T47D (cell line): ENCODE results near the gene ZNF326.

Experiments used
- DNase-seq, 2 experiments: peaks; one replicate each; pipeline versions ENCODE4 v3.0.0 to v3.0.0-alpha.2; 2011 to 2012; ENCODE audit warnings: low read depth in 1 of 2, low spot score in 1 of 2
- JUND ChIP-seq: IDR thresholded peaks from 2 replicates; pipeline ENCODE4 v1.6.1; 2012; ENCODE audit warnings: low read depth
- in situ Hi-C: cut with HindIII; loops from 2 replicates; pipeline ENCODE4 v1.10.0; 2016; ENCODE audit warnings: low sequenced_read_pairs, low pct_unique_long_range_greater_than_20kb

Gene ZNF326, protein sequence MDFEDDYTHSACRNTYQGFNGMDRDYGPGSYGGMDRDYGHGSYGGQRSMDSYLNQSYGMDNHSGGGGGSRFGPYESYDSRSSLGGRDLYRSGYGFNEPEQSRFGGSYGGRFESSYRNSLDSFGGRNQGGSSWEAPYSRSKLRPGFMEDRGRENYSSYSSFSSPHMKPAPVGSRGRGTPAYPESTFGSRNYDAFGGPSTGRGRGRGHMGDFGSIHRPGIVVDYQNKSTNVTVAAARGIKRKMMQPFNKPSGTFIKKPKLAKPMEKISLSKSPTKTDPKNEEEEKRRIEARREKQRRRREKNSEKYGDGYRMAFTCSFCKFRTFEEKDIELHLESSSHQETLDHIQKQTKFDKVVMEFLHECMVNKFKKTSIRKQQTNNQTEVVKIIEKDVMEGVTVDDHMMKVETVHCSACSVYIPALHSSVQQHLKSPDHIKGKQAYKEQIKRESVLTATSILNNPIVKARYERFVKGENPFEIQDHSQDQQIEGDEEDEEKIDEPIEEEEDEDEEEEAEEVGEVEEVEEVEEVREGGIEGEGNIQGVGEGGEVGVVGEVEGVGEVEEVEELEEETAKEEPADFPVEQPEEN

DNA sequence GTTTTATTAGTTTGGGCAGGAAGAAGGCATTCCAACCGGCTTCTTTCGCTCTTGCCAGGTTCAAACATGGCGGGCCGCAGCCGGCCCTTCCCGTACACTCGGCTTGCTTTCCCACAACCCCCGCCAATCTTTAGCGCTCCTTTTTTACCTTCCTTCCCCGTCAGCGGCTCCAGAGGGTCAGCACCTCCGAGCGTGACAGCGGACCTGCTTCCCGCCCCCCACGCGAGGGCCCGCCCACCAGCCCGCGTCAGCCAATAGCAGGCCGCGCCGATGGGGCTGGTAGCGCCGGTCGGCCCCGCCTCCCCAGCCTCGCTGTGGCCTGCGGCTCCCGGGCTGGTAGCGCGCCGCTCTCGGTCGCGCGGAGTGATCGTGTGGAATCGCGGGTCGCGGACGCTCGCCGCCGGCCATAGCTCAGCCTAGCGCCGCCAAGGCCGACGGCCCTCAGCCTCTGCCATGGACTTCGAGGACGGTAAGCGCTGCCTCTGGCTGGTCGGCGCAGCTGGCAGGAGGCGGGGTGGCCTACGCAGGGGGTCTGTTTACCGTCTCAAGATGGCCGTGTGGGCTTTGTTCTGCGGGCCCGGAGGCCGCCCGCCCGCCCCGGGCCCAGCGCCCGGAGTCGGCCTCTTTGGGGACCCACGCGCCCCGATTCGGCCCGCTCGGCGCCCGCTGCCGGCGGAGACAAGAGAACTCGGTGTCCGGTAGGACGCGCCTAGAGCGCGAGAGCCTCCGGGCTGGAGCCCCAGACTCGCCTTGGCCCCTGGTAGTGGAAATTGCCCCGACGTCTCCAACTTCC, at the start of gene ZNF326:
TSS of gene ZNF326 (plus strand) at position 306 of the 793 bp plus-strand sequence. CDS start at position 454, 148 bp downstream.
- peak; percentile 85 to 96 for DNase-seq
- in situ Hi-C loops: no loop called here
- TF ChIP-seq JUND: no peak

DNA sequence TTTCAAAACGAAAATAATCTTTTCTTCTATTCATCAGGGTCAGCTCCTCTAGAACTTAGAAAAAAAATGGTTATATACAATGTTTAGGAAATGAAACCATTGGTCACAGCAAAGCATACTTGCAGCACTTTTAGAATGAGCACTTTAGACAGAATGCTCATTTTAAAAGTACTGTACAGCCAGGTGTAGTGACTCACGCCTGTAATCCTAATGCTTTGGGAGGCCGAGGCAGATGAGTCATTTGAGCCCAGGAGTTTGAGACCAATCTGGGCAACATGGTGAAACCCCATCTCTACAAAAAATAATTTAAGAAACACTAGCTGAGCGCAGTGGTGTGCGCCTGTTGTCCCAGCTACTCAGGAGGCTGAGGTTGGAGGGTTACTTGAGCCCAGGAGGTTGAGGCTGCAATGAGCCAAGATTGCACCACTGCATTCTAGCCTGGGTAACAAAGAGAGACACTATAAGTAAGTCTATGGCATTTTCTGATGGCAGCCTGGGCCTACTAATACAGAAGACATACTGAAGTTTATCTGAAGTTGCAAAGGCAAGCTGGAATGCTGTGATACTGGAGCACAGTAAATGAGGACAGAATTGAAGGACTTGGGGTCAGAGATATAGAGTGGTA, 48.9 kb upstream of the ZNF326 start:
- no peak for TF ChIP-seq JUND
- in situ Hi-C loops: no loop called here
- no peak for DNase-seq

DNA sequence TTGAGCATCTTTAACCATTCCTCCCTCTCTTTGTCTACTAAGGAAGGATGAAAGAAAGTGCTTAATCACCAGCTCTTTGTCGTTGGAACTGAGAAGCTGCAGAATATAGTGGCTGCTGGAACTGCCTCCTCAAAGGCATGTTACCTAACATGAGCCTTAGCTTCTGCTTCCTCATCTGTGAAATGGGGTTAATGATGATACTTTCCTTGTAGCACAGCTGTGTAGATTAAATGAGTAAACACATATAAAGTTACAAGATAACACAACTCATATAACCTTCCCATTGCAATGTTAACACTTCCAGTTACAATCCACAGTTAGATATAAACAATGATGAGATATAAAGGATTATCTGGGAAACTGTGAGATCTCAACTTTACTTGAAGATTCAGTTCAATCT, 48.4 kb upstream of the ZNF326 start:
- DNase-seq: no peak

DNA sequence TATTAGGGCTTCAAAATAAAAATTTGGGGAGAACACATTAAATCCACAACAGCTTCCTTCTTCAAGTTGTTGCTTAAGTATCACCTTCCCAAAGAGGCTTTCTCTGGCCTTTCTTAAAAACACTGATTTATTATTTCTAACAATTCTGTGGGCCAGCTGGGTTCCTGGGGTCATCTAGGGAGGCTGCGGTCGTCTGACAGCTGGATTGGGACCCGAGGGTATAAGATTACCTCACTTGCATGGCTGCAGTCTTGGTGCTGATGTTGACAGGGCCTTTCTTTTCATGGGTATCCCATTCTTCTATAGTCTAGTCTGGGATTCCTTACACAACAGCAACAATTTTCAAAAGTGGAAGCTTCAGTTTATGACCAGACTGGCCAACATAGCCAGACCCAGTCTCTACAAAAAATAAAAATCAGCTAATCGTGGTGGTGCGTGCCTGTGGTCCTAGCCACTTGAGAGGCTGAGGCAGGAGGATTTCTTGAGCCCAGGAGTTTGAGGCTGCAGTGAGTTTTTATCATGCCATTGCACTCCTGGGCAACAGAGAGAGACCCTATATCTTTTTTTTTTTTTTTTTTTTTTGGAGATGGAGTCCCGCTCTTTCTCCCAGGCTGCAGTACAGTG, 46.1 kb upstream of the ZNF326 start:
- DNase-seq: no peak
- in situ Hi-C loops: no loop called here
- TF ChIP-seq JUND: no peak

More for the DNA sequence above, 48.4 kb upstream of the ZNF326 start:
- no peak for TF ChIP-seq JUND
- in situ Hi-C loops: no loop called here

DNA sequence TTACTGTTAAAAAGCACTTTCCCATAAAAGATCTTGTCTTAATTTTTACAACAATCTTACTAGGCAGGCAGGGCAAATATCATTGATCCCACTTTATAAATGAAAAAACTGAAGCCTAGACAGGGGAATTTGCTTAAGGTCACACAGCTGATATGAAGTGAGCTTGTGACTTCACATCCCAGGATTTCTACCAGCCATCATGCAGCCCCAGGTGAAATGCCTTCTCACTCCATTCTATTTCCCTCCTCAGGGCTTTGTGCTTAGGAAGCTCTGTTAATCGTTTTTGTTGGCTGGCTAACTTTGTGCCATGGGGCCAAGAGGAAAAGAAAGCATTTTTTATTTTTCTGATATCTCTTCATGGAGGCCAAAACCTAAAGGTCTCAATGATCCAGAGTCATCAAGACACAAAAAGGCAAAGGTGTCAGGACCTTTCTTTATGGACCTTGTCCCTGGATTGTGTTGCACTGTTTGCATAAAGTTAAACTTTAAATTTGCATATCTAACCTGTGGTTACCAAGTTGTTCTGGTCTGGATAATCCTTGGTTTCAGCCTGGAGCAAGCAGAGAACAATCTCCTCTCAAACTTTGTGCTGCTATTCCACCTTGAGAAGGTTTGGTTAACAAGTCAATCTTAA, 44.8 kb upstream of the ZNF326 start:
- no peak for DNase-seq
- no peak for TF ChIP-seq JUND
- in situ Hi-C loops: no loop called here

DNA sequence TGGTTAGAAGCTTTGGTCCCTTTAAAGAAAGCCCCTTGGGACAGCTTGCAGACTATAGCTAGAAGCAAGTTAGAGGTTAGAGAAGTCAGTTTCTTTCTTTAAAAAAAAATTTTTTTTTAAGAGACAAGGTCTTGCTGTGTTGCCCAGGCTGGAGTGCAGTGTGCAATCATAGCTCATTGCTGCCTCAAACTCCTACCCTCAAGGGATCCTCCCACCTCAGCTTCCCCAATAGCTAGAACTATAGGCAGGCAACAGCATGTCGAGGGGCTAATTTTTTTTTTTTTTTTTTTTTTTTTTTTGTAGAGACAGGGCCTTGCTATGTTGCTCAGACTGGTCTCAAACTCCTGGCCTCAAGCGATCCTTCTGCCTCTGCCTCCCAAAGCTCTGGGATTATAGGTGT, 44.2 kb upstream of the ZNF326 start:
- DNase-seq: no peak
- TF ChIP-seq JUND: no peak
- in situ Hi-C loops: no loop called here

DNA sequence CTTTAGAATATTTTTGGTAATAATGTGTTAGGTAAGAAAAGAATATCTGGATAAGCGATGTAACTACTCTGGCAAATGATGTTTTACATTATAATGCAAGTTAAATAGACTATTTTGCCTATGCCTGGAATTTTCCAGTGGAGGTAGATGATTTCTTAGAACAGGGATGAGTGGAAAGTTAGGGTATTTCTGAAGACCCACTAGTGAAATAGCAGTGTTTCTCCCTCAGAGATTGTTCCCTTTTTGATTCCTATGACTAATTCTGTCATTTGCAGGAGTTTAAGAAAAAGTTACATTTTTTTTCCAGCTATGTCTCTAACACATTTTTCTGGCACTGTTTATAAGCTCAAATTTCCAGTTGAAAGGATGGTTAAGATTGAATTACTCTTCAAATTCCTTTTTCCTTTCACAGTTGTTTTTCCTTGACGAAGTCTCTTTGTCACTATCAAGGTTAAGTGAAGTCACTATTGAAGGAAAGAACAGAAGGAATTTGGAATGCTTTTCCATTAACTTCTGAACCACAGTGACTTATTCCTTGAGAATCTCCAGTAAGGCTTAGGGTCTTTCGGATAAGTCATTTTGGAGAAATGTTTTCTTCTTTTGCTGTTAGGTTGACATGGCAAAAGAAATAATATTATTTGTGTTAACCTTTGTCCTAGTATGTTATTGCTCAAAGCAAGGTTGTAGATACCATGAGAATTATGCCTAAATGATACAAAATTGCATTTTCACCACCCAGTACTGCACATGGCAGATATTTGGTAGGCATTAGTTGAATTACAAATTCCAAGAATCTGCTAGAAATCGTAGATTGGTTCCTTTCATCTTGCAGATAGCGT, 42.9 kb upstream of the ZNF326 start:
- in situ Hi-C loops: no loop called here
- TF ChIP-seq JUND: no peak
- DNase-seq: no peak

DNA sequence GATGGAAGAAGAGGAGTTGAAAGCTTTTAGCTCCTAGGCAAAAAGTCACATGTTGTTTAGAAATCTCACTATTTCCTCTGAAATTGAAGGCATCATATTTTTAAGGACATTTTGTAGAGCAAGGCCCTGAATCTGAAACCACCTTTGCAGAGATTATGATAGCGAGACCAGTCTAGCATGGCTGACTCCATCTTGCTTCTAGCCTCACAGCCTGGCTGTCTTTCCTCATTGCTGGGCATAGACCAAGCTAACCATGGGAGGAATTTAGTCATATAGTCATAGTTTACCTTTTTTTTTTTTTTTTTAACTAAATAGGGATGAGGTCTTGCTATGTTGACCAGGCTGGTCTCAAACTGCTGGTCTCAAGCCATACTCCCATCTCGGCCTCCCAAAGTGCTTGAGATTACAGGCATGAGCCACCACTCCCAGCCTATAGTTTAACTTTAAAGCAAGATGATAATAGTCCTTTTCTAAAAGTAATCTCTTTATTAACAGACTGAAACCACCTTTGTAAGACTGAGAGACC, 42.2 kb upstream of the ZNF326 start:
- in situ Hi-C loops: no loop called here
- TF ChIP-seq JUND: no peak
- no peak for DNase-seq

DNA sequence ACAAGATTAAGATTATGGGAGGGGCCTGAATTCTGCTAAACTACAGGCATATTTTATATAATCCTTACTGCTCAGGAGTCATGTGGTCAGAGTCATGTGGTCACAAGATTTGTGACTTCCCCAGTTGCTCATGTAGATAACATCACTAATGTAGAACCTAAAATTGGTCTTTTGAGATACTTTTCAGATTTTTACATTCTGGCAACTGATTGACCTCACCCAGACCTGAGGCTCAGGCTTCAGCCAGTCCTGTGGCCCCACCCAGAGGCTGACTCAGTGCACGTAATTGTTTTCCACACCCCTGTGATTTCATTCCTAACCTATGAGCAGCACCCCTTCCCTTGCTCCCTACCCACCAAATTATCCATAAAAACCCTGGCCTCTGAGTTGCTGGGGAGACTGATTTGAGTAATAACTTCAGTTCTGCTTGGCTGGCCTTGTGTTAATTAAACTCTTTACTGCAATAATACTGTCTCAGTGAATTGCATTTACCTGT, 41.7 kb upstream of the ZNF326 start:
- DNase-seq: peak in 1 of 2 experiments; percentile 22
- TF ChIP-seq JUND: no peak
- in situ Hi-C loops: no loop called here

DNA sequence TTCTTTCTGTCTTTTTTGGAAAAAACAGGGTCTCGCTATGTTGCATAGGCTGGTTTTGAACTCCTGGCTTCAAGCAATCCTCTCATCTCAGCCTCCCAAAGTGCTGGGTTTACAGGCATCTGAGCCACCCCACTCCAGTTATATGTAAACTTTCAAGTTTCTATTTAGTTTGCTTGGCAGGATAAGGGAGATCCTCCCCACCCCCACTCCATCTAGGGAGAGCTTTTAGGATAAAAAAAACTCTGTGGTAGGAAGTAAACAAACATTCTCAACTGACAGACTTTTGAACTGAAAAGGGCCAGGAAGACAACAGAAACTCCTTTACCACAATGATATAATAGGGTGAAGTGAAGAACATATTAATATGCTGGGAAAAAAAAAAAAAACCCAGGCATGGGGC, 41.0 kb upstream of the ZNF326 start:
- DNase-seq: no peak
- in situ Hi-C loops: no loop called here
- no peak for TF ChIP-seq JUND

DNA sequence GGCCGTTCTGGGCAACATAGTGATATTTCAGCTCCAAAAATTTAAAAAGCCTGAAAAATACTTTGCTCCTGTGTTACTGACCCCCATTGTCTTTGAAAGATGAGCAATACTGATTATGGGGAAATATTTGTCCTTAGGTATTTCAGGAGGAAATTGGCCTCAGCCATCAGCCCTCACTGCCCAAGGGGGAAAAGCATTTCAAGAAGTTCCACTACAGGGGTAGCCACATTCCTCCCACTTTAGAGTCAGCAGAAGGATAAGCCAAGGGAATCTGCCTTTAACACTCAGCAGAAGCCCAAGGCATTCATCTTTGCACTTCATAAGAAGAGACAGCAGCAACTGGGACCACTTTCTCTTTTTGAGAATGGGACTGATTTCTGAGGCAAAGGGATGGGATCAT, 40.5 kb upstream of the ZNF326 start:
- peak in 1 of 2 experiments; percentile 46 for DNase-seq
- TF ChIP-seq JUND: no peak
- in situ Hi-C loops: no loop called here
